GM06990 (cell line): Measurements from ENCODE around the gene EPN2.

Source experiments
- DNase-seq: peaks from one replicate; pipeline ENCODE4 v3.0.0-alpha.2; 2011; ENCODE audit not compliant: insufficient read length; ENCODE audit errors: extremely low read depth
- H3K27me3 ChIP-seq: replicated peaks from 2 replicates; pipeline ENCODE4 v1.6.0; 2011; ENCODE audit warnings: low read length; ENCODE audit not compliant: control insufficient read depth, insufficient read depth
- H3K36me3 ChIP-seq: 2 replicates; pipeline ENCODE4 v1.5.1; 2011; ENCODE audit warnings: low read length; ENCODE audit not compliant: control insufficient read depth, insufficient read depth
- H3K4me3 ChIP-seq: replicated peaks from 2 replicates; pipeline ENCODE4 v1.5.1; 2011; ENCODE audit warnings: low read depth, mild to moderate bottlenecking, control low read depth, low read length
- CTCF ChIP-seq: IDR thresholded peaks from 2 replicates; pipeline ENCODE4 v1.5.1; 2011; ENCODE audit warnings: low read length, control low read depth, mild to moderate bottlenecking, inconsistent platforms; ENCODE audit not compliant: insufficient read depth, poor library complexity, severe bottlenecking

EPN2 gene

DNA sequence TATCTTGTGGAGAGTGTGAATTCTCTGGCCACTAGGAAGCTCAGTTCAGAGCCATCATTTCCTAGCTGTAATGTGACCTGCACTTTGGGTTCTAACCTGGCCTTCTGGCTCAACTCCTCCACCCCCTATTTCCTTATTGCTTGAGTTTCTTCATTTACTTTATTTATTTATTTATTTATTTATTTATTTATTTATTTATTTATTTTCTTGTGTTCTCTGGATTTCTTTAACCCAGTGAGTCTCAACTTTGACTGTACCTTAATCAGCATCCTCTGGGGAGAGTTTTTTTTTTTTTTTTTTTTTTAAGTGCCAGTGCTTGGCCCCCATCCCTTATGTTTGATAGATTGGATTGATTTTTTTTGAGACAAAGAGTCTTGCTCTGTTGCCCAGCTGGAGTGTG lies 18.1 kb downstream of the EPN2 start:
- Histone ChIP-seq H3K27me3 (no peaks in the 10 kb centered on the region; the same call in 1 of the 2 replicates), H3K36me3 (no peaks in the 10 kb centered on the region), H3K4me3 (no peak overlapping the region)
- no peak for DNase-seq
- TF ChIP-seq CTCF, result no peak

DNA sequence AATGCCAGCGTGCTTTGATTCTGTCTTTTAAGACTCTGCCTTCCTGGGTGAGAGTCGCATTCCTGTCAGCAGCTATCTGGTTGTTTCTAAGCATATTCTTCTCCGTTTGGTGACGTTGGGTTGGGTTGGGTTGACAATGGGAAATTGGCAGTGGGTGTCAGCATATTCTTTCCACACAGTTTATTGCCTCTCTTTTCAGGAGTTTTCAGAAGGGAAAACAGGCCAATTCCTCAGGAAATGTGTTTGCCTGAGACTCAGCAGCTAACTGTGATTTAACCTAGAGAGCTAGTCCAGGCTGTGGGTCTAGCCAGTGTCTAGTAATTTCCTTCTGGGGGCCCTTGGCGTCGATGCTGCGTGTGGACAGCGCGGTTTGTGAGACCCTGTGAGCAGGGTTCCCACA lies 21.2 kb downstream of the EPN2 start:
- H3K27me3 ChIP-seq, result no peaks in the 10 kb centered on the region; the same call in 1 of the 2 replicates
- no peak overlapping the region for H3K4me3 ChIP-seq
- DNase-seq, result no peak

GRCh38 chr17:19260958-19261357 lies 23.8 kb downstream of the EPN2 start:
- DNase-seq, result no peak
- Histone ChIP-seq H3K4me3 (no peak overlapping the region), H3K27me3 (no peaks in the 10 kb centered on the region; the same call in 1 of the 2 replicates), H3K36me3 (no peaks in the 10 kb centered on the region)
- TF ChIP-seq CTCF, result no peak

More for the DNA sequence above, 21.2 kb downstream of the EPN2 start:
- TF ChIP-seq CTCF, result no peak
- no peaks in the 10 kb centered on the region for H3K36me3 ChIP-seq

- TF ChIP-seq CTCF, result no peak
- H3K36me3 ChIP-seq, result no peaks in the 10 kb centered on the region
- no peaks in the 10 kb centered on the region; the same call in 1 of the 2 replicates for H3K27me3 ChIP-seq
- DNase-seq, result no peak
- H3K4me3 ChIP-seq, result no peak overlapping the region
These were observed 24.3 kb downstream of the EPN2 start for GRCh38 chr17:19261426-19261825.

DNA sequence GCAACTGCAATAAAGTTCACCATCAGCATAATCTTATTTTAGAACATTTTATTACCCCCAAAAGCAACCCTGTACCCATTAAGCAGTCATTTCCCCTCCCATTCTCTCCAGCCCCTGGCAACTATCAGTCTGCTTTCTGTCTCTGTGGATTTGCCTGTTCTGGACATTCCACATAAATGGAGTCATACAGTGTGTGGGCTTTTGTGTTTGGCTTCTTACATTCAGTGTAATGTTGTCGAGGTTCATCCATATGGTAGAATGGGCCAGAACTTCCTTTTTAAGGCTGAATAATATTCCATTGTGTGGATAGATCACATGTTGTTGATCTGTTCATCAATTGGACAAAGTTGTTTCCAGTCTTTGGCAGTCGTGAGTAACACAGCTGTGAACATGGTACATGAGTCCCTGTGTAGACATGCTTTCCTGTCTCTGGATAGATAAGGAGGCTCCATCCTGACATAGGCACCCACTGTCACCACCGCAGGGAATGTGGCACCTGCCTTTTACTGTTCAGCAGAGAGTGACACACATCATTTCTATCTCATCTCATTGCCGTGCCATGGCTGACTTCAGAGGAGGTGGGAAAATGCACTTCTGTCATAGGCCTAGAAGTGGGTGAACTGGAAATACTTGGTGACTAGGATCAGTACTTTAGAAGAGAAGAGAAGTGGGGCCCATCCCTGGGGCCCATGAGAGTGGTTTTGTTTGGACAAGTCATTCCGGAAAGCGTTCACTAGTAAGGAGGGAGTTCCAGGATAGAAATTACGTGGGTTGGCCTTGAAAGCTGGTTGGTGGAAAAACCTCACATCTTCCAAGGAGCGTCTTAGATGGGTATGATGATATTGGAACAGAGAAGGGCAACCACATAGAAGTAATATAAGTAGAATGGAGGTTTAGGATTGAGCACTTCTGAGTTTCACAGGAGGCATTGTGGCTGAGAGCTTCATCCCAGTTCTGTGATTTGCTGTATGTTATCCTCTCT lies 25.8 kb downstream of the EPN2 start:
- TF ChIP-seq CTCF, result no peak
- Histone ChIP-seq H3K4me3 (no peak overlapping the region), H3K27me3 (no peaks in the 10 kb centered on the region; the same call in 1 of the 2 replicates), H3K36me3 (no peaks in the 10 kb centered on the region)
- no peak for DNase-seq

- no peak for TF ChIP-seq CTCF
- H3K27me3 ChIP-seq, result no peaks in the 10 kb centered on the region; the same call in 1 of the 2 replicates
- H3K4me3 ChIP-seq, result no peak overlapping the region
- H3K36me3 ChIP-seq, result no peaks in the 10 kb centered on the region
- DNase-seq, result no peak
These were observed 26.5 kb downstream of the EPN2 start for GRCh38 chr17:19263641-19264051.
